IPS-NIHi7 (cell line): Measurements from ENCODE around the gene STPG1.

Experiments
- DNase-seq: peaks from one replicate; pipeline ENCODE4 v3.0.0; 2012; ENCODE audit warnings: mixed read lengths; ENCODE audit errors: extremely low spot score

The STPG1 gene

GRCh38 chr1:24392982-24393650 lies 20.5 kb downstream of the STPG1 start:
- DNase-seq = no peak

- DNase-seq = no peak
Measured at GRCh38 chr1:24392604-24392946, 21.0 kb downstream of the STPG1 start.

GRCh38 chr1:24391882-24392603 lies 21.5 kb downstream of the STPG1 start:
- DNase-seq = peak; percentile 83

GRCh38 chr1:24390924-24391782 lies 22.4 kb downstream of the STPG1 start:
- DNase-seq = peak; percentile 83

- no peak for DNase-seq
Measured at GRCh38 chr1:24389231-24389678, 24.3 kb downstream of the STPG1 start.

- DNase-seq = no peak
Measured at GRCh38 chr1:24388331-24388885, 25.2 kb downstream of the STPG1 start.

- no peak for DNase-seq
Measured at GRCh38 chr1:24387636-24388175, 25.9 kb downstream of the STPG1 start.

- no peak for DNase-seq
Measured at GRCh38 chr1:24386931-24387330, 26.7 kb downstream of the STPG1 start.

GRCh38 chr1:24386241-24386640 lies 27.3 kb downstream of the STPG1 start:
- no peak for DNase-seq

GRCh38 chr1:24385160-24385940 lies 28.2 kb downstream of the STPG1 start:
- peak; percentile 77 for DNase-seq

GRCh38 chr1:24384251-24385090 lies 29.1 kb downstream of the STPG1 start:
- no peak for DNase-seq

- DNase-seq = no peak
Measured at GRCh38 chr1:24383381-24383940, 30.1 kb downstream of the STPG1 start.

GRCh38 chr1:24382165-24382577 lies 31.4 kb downstream of the STPG1 start:
- DNase-seq = peak; percentile 2

- no peak for DNase-seq
Measured at GRCh38 chr1:24381256-24381655, 32.3 kb downstream of the STPG1 start.

- no peak for DNase-seq
Measured at GRCh38 chr1:24380508-24380907, 33.1 kb downstream of the STPG1 start.

GRCh38 chr1:24379733-24380315 lies 33.8 kb downstream of the STPG1 start:
- DNase-seq = no peak

GRCh38 chr1:24374891-24375786 lies 38.4 kb downstream of the STPG1 start:
- peak; percentile 57 for DNase-seq

- DNase-seq = no peak
Measured at GRCh38 chr1:24373710-24374109, 39.9 kb downstream of the STPG1 start.
